Nephron (organoid): Measurements from ENCODE around the gene KCTD19.

Experiments used
- H3K27ac Mint-ChIP-seq, 3 experiments: 2 replicates each; pipeline ENCODE4 v1.8.0; 2020; ENCODE audit warnings: mixed read lengths in 3 of 3, mild to moderate bottlenecking in 2 of 3, moderate library complexity in 1 of 3
- H3K27me3 Mint-ChIP-seq: 2 replicates; pipeline ENCODE4 v1.8.0; 2021; ENCODE audit warnings: low read depth, mild to moderate bottlenecking, moderate library complexity, mixed read lengths
- H3K36me3 Mint-ChIP-seq: 2 replicates; pipeline ENCODE4 v1.8.0; 2020; ENCODE audit warnings: low read depth, mixed read lengths
- H3K4me1 Mint-ChIP-seq: 2 replicates; pipeline ENCODE4 v1.8.0; 2020; ENCODE audit warnings: mixed read lengths
- H3K4me3 Mint-ChIP-seq, 3 experiments: 2 replicates each; pipeline ENCODE4 v1.8.0; 2020; ENCODE audit warnings: mild to moderate bottlenecking in 3 of 3, mixed read lengths in 3 of 3, moderate library complexity in 2 of 3
- H3K9me3 Mint-ChIP-seq: 2 replicates; pipeline ENCODE4 v1.8.0; 2020; ENCODE audit warnings: mixed read lengths
- CTCF ChIP-seq, 3 experiments: fragments of 200-600 bp; sonication (generic); IDR thresholded peaks; one replicate each; pipeline ENCODE4 v1.5.0; 2021; ENCODE audit warnings: antibody characterized with exemption in 3 of 3; ENCODE audit not compliant: unreplicated experiment in 3 of 3

Gene KCTD19

GRCh38 chr16:67311607-67312488 is 14.7 kb downstream of the KCTD19 start:
- H3K27ac Mint-ChIP-seq: peak overlapping the region; percentile 0 to 66 (median 0)
- H3K9me3 Mint-ChIP-seq: no peaks in the 10 kb centered on the region
- peaks cover 19% of the 10 kb centered on the region for H3K4me1 Mint-ChIP-seq
- no peak for TF ChIP-seq CTCF (IDR thresholded peaks at IDR 0.05; ENCODE audit: unreplicated experiment in 3 of 3)
- H3K36me3 Mint-ChIP-seq: no peaks in the 10 kb centered on the region
- peaks cover 11% of the 10 kb centered on the region for H3K27me3 Mint-ChIP-seq
- H3K4me3 Mint-ChIP-seq: no peak overlapping the region

- Mint-ChIP-seq H3K4me1 (peaks cover 19% of the 10 kb centered on the region), H3K27me3 (peaks cover 12% of the 10 kb centered on the region), H3K9me3 (no peaks in the 10 kb centered on the region), H3K27ac (no peak overlapping the region), H3K4me3 (no peak overlapping the region), H3K36me3 (no peaks in the 10 kb centered on the region)
- no peak for TF ChIP-seq CTCF (IDR thresholded peaks at IDR 0.05; ENCODE audit: unreplicated experiment in 3 of 3)
Observed at GRCh38 chr16:67310561-67310960, 16.0 kb downstream of the KCTD19 start.

- peaks cover 7% of the 10 kb centered on the region for H3K27me3 Mint-ChIP-seq
- no peak overlapping the region for H3K27ac Mint-ChIP-seq
- no peak overlapping the region for H3K4me3 Mint-ChIP-seq
- no peak for TF ChIP-seq CTCF (IDR thresholded peaks at IDR 0.05; ENCODE audit: unreplicated experiment in 3 of 3)
- H3K4me1 Mint-ChIP-seq: peaks cover 19% of the 10 kb centered on the region
- no peaks in the 10 kb centered on the region for H3K36me3 Mint-ChIP-seq
- no peaks in the 10 kb centered on the region for H3K9me3 Mint-ChIP-seq
Observed at GRCh38 chr16:67305216-67306071, 21.1 kb downstream of the KCTD19 start.

GRCh38 chr16:67304020-67304419 is 22.5 kb downstream of the KCTD19 start:
- TF ChIP-seq CTCF (IDR thresholded peaks at IDR 0.05; ENCODE audit: unreplicated experiment in 3 of 3): no peak
- Mint-ChIP-seq H3K27me3 (peaks cover 7% of the 10 kb centered on the region), H3K36me3 (no peaks in the 10 kb centered on the region), H3K4me3 (no peak overlapping the region), H3K4me1 (peaks cover 19% of the 10 kb centered on the region), H3K27ac (no peak overlapping the region), H3K9me3 (no peaks in the 10 kb centered on the region)

GRCh38 chr16:67302970-67303369 is 23.6 kb downstream of the KCTD19 start:
- Mint-ChIP-seq H3K4me1 (peaks cover 19% of the 10 kb centered on the region), H3K27me3 (peaks cover 4% of the 10 kb centered on the region), H3K36me3 (no peaks in the 10 kb centered on the region), H3K9me3 (no peaks in the 10 kb centered on the region), H3K4me3 (no peak overlapping the region), H3K27ac (no peak overlapping the region)
- no peak for TF ChIP-seq CTCF (IDR thresholded peaks at IDR 0.05; ENCODE audit: unreplicated experiment in 3 of 3)
